ENCODE data around the gene CIB2.

The CIB2 gene

DNA sequence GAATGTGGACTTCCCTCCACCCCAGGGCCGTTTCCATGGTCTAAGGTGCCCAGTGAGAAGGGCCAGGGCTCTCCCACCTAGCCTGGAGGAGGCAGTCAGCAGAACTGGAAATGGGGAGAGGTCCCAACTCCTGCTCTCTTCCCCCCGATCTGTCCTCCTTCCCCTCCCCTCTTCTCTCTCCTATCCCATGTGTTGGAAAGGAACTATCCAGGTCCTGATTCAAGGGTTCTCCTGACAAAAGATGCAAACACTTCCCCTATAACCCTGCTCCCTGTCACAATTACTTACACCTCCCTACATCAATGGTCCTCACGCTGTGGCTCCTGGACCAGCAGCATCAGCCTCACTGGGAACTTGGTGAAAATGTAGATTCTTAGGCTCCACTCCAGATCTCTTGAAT is 6.0 kb downstream of the CIB2 start:
- no peak for TF ChIP-seq POLR2AphosphoS5 (IDR thresholded peaks at IDR 0.05; ENCODE audit: low read depth, low read length)
- TF ChIP-seq, protein P1, sequence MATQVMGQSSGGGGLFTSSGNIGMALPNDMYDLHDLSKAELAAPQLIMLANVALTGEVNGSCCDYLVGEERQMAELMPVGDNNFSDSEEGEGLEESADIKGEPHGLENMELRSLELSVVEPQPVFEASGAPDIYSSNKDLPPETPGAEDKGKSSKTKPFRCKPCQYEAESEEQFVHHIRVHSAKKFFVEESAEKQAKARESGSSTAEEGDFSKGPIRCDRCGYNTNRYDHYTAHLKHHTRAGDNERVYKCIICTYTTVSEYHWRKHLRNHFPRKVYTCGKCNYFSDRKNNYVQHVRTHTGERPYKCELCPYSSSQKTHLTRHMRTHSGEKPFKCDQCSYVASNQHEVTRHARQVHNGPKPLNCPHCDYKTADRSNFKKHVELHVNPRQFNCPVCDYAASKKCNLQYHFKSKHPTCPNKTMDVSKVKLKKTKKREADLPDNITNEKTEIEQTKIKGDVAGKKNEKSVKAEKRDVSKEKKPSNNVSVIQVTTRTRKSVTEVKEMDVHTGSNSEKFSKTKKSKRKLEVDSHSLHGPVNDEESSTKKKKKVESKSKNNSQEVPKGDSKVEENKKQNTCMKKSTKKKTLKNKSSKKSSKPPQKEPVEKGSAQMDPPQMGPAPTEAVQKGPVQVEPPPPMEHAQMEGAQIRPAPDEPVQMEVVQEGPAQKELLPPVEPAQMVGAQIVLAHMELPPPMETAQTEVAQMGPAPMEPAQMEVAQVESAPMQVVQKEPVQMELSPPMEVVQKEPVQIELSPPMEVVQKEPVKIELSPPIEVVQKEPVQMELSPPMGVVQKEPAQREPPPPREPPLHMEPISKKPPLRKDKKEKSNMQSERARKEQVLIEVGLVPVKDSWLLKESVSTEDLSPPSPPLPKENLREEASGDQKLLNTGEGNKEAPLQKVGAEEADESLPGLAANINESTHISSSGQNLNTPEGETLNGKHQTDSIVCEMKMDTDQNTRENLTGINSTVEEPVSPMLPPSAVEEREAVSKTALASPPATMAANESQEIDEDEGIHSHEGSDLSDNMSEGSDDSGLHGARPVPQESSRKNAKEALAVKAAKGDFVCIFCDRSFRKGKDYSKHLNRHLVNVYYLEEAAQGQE (IDR thresholded peaks at IDR 0.05; ENCODE audit: insufficient read depth in 1 of 2, low read depth in 2 of 2, low read length in 2 of 2) = peak; percentile 14 to 75; a peak in 1 of 4 replicates

GRCh38 chr15:78120523-78120922 is 10.7 kb downstream of the CIB2 start:
- TF ChIP-seq POLR2AphosphoS5 (IDR thresholded peaks at IDR 0.05; ENCODE audit: low read depth, low read length) = no peak
- TF ChIP-seq TAF1 (IDR thresholded peaks at IDR 0.05; ENCODE audit: borderline replicate concordance, insufficient read depth, low read length) = no peak
- no peak for TF ChIP-seq FOXP2 (optimal IDR thresholded peaks at IDR 0.05; ENCODE audit: borderline replicate concordance, extremely low read depth, extremely low read length, insufficient read depth)
- no peak for TF ChIP-seq SIN3A (IDR thresholded peaks at IDR 0.05; ENCODE audit: borderline replicate concordance, insufficient read depth, low read length)
- TF ChIP-seq, protein P1 (IDR thresholded peaks at IDR 0.05; ENCODE audit: insufficient read depth in 1 of 2, low read depth in 2 of 2, low read length in 2 of 2) = no peak

DNA sequence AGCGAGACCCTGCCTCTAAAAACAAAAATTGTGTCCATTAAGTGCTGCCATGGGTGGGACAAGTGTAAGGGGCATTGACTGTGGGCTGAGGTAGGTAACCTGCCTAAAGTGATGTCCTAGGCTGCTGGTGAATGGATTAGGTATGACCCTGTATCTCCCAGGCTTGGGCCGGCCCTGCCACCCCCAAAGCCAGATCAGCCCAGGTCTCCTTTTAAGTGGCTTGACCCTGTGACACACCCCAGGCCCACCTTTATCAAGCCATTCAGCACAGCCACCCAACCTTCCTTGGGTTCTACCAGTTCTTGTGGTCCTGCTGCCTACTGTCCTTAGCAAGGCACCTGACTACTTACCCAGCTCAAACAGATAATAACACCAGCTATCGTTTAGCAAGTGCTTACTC is 18.7 kb downstream of the CIB2 start:
- TF ChIP-seq, protein P1 (IDR thresholded peaks at IDR 0.05; ENCODE audit: insufficient read depth in 1 of 2, low read depth in 2 of 2, low read length in 2 of 2) = no peak
- TF ChIP-seq TAF1 (IDR thresholded peaks at IDR 0.05; ENCODE audit: borderline replicate concordance, insufficient read depth, low read length) = no peak
- no peak for TF ChIP-seq SIN3A (IDR thresholded peaks at IDR 0.05; ENCODE audit: borderline replicate concordance, insufficient read depth, low read length)
- no peak for TF ChIP-seq FOXP2 (optimal IDR thresholded peaks at IDR 0.05; ENCODE audit: borderline replicate concordance, extremely low read depth, extremely low read length, insufficient read depth)
- TF ChIP-seq POLR2AphosphoS5 (IDR thresholded peaks at IDR 0.05; ENCODE audit: low read depth, low read length) = no peak

- TF ChIP-seq POLR2AphosphoS5 (IDR thresholded peaks at IDR 0.05; ENCODE audit: low read depth, low read length) (no peak), FOXP2 (optimal IDR thresholded peaks at IDR 0.05; ENCODE audit: borderline replicate concordance, extremely low read depth, extremely low read length, insufficient read depth) (no peak), SIN3A (IDR thresholded peaks at IDR 0.05; ENCODE audit: borderline replicate concordance, insufficient read depth, low read length) (no peak), TAF1 (IDR thresholded peaks at IDR 0.05; ENCODE audit: borderline replicate concordance, insufficient read depth, low read length) (no peak)
- TF ChIP-seq, protein P1 (IDR thresholded peaks at IDR 0.05; ENCODE audit: insufficient read depth in 1 of 2, low read depth in 2 of 2, low read length in 2 of 2) = no peak
Observed at GRCh38 chr15:78111788-78112187, 19.5 kb downstream of the CIB2 start.

GRCh38 chr15:78110916-78111475 is 20.2 kb downstream of the CIB2 start:
- TF ChIP-seq POLR2AphosphoS5 (IDR thresholded peaks at IDR 0.05; ENCODE audit: low read depth, low read length) = no peak
- no peak for TF ChIP-seq SIN3A (IDR thresholded peaks at IDR 0.05; ENCODE audit: borderline replicate concordance, insufficient read depth, low read length)

Data from PFSK-1 (cell line).